GM12878 (cell line): ENCODE results near the gene NUP214. TPM values are rescaled to one million over a fixed set of nuclear protein-coding genes. Genes with fewer than 3 reads are reported as not detected.

Experiments
- ATAC-seq: fragments of 200-7000 bp; cut with Tn5 transposase; 3 replicates; pipeline ENCODE4 v1.9.1; 2020; ENCODE audit warnings: mild to moderate bottlenecking, moderate library complexity
- BruUV-seq: library from RNA; stranded (reverse); fragments of 400-500 nt; replicated peaks from 2 replicates; lab custom pipeline; 2021; lab: Mats Ljungman, UMichigan
- CTCF ChIA-PET: fragments of 300-600 bp; sonication (Branson Sonifier 250); formaldehyde crosslinking; extraction: SDS; loops from one replicate; lab custom pipeline; 2021; ENCODE audit warnings: inconsistent platforms; lab: Yijun Ruan, JAX
- POLR2A ChIA-PET: fragments of 350-600 bp; formaldehyde crosslinking; extraction: SDS; loops from one replicate; lab custom pipeline; 2021; ENCODE audit warnings: inconsistent platforms; lab: Charles Lee
- RAD21 ChIA-PET: fragments of 300-600 bp; sonication (Branson Sonifier 250); formaldehyde crosslinking; loops from one replicate; lab custom pipeline; 2023; ENCODE audit warnings: antibody characterized with exemption; ENCODE audit not compliant: unreplicated experiment; lab: Charles Lee
- SMC1A ChIA-PET: fragments of 300-600 bp; sonication (Branson Sonifier 250); formaldehyde crosslinking; loops from one replicate; lab custom pipeline; 2023; ENCODE audit not compliant: unreplicated experiment, uncharacterized antibody; lab: Charles Lee
- DNase-seq: peaks from one replicate; pipeline ENCODE4 v3.0.0-alpha.2; 2011; ENCODE audit warnings: low read depth, low spot score
- FAIRE-seq: peaks from 3 replicates; lab custom pipeline; 2011; peaks lifted over from hg19 to GRCh38; lab: Jason Lieb, UNC
- H2AFZ ChIP-seq: 2 replicates; pipeline ENCODE4 v1.6.0; 2011; ENCODE audit warnings: low read depth, low read length, control low read depth; ENCODE audit not compliant: control insufficient read depth
- H3K27ac ChIP-seq: 2 replicates; pipeline ENCODE4 v1.5.1; 2011; ENCODE audit warnings: control low read depth; ENCODE audit not compliant: control insufficient read depth, insufficient read depth
- H3K27me3 ChIP-seq, 2 experiments: replicated peaks in 1 of 2; 2 replicates each; pipeline versions ENCODE4 v1.6.0 to v1.6.1; 2011; ENCODE audit warnings: low read length in 1 of 2; ENCODE audit not compliant: control insufficient read depth in 2 of 2, insufficient read depth in 2 of 2
- H3K36me3 ChIP-seq, 2 experiments: 2 replicates each; pipeline ENCODE4 v1.5.1; 2011; ENCODE audit warnings: low read length in 1 of 2; ENCODE audit not compliant: control insufficient read depth in 2 of 2, insufficient read depth in 2 of 2
- H3K4me1 ChIP-seq: 2 replicates; pipeline ENCODE4 v1.6.1; 2011; ENCODE audit warnings: mild to moderate bottlenecking, low read length, moderate library complexity, mixed read lengths; ENCODE audit not compliant: control insufficient read depth, insufficient read depth
- H3K4me2 ChIP-seq: 2 replicates; pipeline ENCODE4 v1.6.0; 2011; ENCODE audit warnings: control low read depth; ENCODE audit not compliant: control insufficient read depth, insufficient read depth
- H3K4me3 ChIP-seq: fragments of 200-600 bp; sonication (generic); 2 replicates; pipeline ENCODE4 v1.5.1; 2016
- H3K79me2 ChIP-seq: 2 replicates; pipeline ENCODE4 v1.6.0; 2011; ENCODE audit warnings: low read length; ENCODE audit not compliant: control insufficient read depth, insufficient read depth
- H3K9ac ChIP-seq: 2 replicates; pipeline ENCODE4 v1.8.0; 2011; ENCODE audit warnings: low read length, control low read depth, mixed read lengths; ENCODE audit not compliant: control insufficient read depth, insufficient read depth
- H3K9me3 ChIP-seq: replicated peaks from 3 replicates; pipeline ENCODE4 v1.5.1; 2011; ENCODE audit warnings: mild to moderate bottlenecking, low read length; ENCODE audit not compliant: control insufficient read depth, insufficient read depth
- H4K20me1 ChIP-seq: 2 replicates; pipeline ENCODE4 v1.6.0; 2011; ENCODE audit not compliant: control insufficient read depth, insufficient read depth
- CBX5 ChIP-seq: sonication (generic); IDR thresholded peaks from 2 replicates; pipeline ENCODE4 v1.6.1; 2016; ENCODE audit warnings: low read depth, moderate library complexity, mild to moderate bottlenecking, inconsistent platforms
- CHD1 ChIP-seq: IDR thresholded peaks from 2 replicates; pipeline ENCODE4 v1.6.1; 2012; ENCODE audit warnings: low read depth, low read length, improper control_type of control experiment
- FOXK2 ChIP-seq: fragments of 450-650 bp; IDR thresholded peaks from 2 replicates; pipeline ENCODE4 v1.6.1; 2017; ENCODE audit warnings: mild to moderate bottlenecking, moderate library complexity
- JUNB ChIP-seq: IDR thresholded peaks from 2 replicates; pipeline ENCODE4 v1.6.1; 2016; ENCODE audit warnings: antibody characterized with exemption, mild to moderate bottlenecking
- JUND ChIP-seq: IDR thresholded peaks from 2 replicates; pipeline ENCODE4 v1.6.1; 2012; ENCODE audit warnings: low read depth, mild to moderate bottlenecking, low read length, improper control_type of control experiment, moderate library complexity
- MEF2A ChIP-seq: IDR thresholded peaks from 2 replicates; pipeline ENCODE4 v1.6.1; 2011; ENCODE audit warnings: low read depth, mild to moderate bottlenecking, low read length, moderate library complexity; ENCODE audit not compliant: insufficient read depth
- SIN3A ChIP-seq: IDR thresholded peaks from 2 replicates; pipeline ENCODE4 v1.6.1; 2012; ENCODE audit warnings: low read depth, low read length, improper control_type of control experiment
- SMAD5 ChIP-seq: IDR thresholded peaks from 2 replicates; pipeline ENCODE4 v1.6.1; 2016; ENCODE audit warnings: antibody characterized with exemption, low read depth
- ZBTB4 ChIP-seq: fragments of 450-650 bp; formaldehyde crosslinking; IDR thresholded peaks from 2 replicates; pipeline ENCODE4 v1.4.0; 2022; ENCODE audit warnings: mild to moderate bottlenecking, moderate library complexity
- ZNF274 ChIP-seq: IDR thresholded peaks from one replicate; pipeline ENCODE4 v1.8.0; 2011; ENCODE audit not compliant: insufficient read length, insufficient read depth
- WGBS: methylation state at CpG from one replicate; pipeline ENCODE4 v1.1.6; 2016; ENCODE audit warnings: low lambda C conversion rate; ENCODE audit not compliant: insufficient replicate concordance, insufficient coverage; ENCODE audit errors: missing lambda C conversion rate; 5-methylcytosine and 5-hydroxymethylcytosine counted together
- in situ Hi-C: fragments of 300-500 bp; cut with MboI; formaldehyde crosslinking; loops from 9 replicates; pipeline ENCODE4 v1.14.3; 2018; ENCODE audit warnings: mixed read lengths
- intact Hi-C: fragments of 100-400 bp; cut with micrococcal nuclease; formaldehyde crosslinking; loops from one replicate; pipeline ENCODE4 v1.14.2; 2022; ENCODE audit not compliant: unreplicated experiment
- polyA plus RNA-seq, 11 experiments: library from polyadenylated mRNA; depleted of rRNA in 4 of 11; unstranded in 6 of 11; stranded (reverse) in 5 of 11; fragments of >200 nt; fragmentation: Nextera tagmentation in 4 of 11; fragmentation: Illumina TruSeq in 1 of 11; extraction: Ambion mirVana in 4 of 11; extraction: Trizol in 1 of 11; gene quantifications; 1 replicate in 1 of 11; 2 replicates in 10 of 11; pipeline versions ENCODE4 v1.2.1 to v1.2.3, GENCODE V29; 2011 to 2016; ENCODE audit warnings: inconsistent platforms in 2 of 11, missing spikeins in 2 of 11, low read depth in 1 of 11
- total RNA-seq, 4 experiments: library from RNA; depleted of rRNA in 3 of 4; stranded (reverse); fragments of >200 nt in 3 of 4; fragmentation: Illumina TruSeq in 1 of 4; extraction: Trizol in 1 of 4; gene quantifications; 2 replicates each; pipeline versions ENCODE4 v1.2.1 to v1.2.3, GENCODE V29; 2013 to 2021

Gene NUP214
- total and polyA plus RNA-seq, 10 of the 15 experiments (the other 5 are each of a cell fraction or from before 2014, with no cell fraction given) = 11.7 to 53.8 (median 17.6) TPM

DNA sequence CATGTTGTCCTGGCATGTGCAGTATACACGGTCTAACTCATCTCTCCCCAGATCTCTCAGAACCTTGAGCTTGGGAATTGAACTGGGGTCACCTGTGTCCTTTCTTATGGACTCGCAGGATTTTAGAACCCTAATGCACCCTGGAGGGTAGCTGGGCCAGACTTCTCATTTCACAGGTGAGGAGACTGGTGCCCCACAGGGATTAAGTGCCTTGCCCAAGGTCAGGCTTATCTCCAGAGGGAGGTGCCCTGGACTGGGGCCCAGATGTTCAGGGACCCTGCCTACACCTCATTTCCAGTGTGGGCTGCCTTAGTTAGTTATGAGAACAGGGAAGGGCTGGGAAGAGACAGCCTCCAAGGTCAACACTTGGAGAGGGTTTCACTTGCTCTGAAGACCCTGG, 4.0 kb upstream of the NUP214 start:
- in situ Hi-C loops = no loop called here
- H3K4me2 ChIP-seq = no peak overlapping the region
- FAIRE-seq (no peak), DNase-seq (no peak), ATAC-seq (no peak)
- ChIA-PET POLR2A (no interaction called here), RAD21 (no interaction called here), CTCF (no interaction called here)
- intact Hi-C loops = no loop called here
- no peaks in the 10 kb centered on the region for H3K9me3 ChIP-seq
- no peaks in the 10 kb centered on the region for H4K20me1 ChIP-seq
- no peak overlapping the region for H3K27ac ChIP-seq
- no peak overlapping the region for H3K9ac ChIP-seq
- no peak overlapping the region for H2AFZ ChIP-seq
- TF ChIP-seq CBX5 = no peak
- no peak for TF ChIP-seq SMAD5
- TF ChIP-seq JUND = no peak
- TF ChIP-seq JUNB = no peak
- no peak for TF ChIP-seq FOXK2
- TF ChIP-seq ZBTB4 (CRISPR knock-in tag) = no peak
- no peak for TF ChIP-seq ZNF274
- TF ChIP-seq CHD1 = no peak
- no peak for TF ChIP-seq SIN3A
- TF ChIP-seq MEF2A = no peak
- TF ChIP-seq, all 136 proteins: peak for 0
- peaks cover 0 to 6% of the 10 kb centered on the region in 2 experiments; a peak in 2 of 4 replicates for H3K27me3 ChIP-seq
- WGBS = 13% methylated on average over 2 of the region's 2 CpGs
- H3K4me1 ChIP-seq = no peaks in the 10 kb centered on the region
- peaks cover 14% of the 10 kb centered on the region for H3K79me2 ChIP-seq
- H3K36me3 ChIP-seq = no peaks in the 10 kb centered on the region
- no peak overlapping the region for H3K4me3 ChIP-seq
- no TSS peak for BruUV-seq
- SMC1A ChIA-PET = no interaction called here
